A549 (cell line): ENCODE data around the gene AFAP1L2. TPM values are rescaled to one million over a fixed set of nuclear protein-coding genes. Genes with fewer than 3 reads are reported as not detected.

Experiments
- ATAC-seq, 2 experiments: fragments of 200-7000 bp in 1 of 2; fragments of >200 bp in 1 of 2; cut with Nextera tagmentation in 1 of 2; cut with Tn5 transposase in 1 of 2; 3 replicates each; pipeline versions ENCODE4 v1.8.0 to v1.9.1; 2018 to 2020; ENCODE audit warnings: mild to moderate bottlenecking in 1 of 2, moderate library complexity in 1 of 2
- CTCF ChIA-PET: fragments of 300-600 bp; sonication (Branson Sonifier 250); formaldehyde crosslinking; extraction: SDS; loops from one replicate; lab custom pipeline; 2021; ENCODE audit warnings: antibody characterized with exemption, inconsistent platforms; lab: Yijun Ruan, JAX
- POLR2A ChIA-PET: fragments of 350-600 bp; formaldehyde crosslinking; extraction: SDS; loops from one replicate; lab custom pipeline; 2021; ENCODE audit warnings: antibody characterized with exemption, inconsistent platforms; lab: Yijun Ruan, JAX
- DNase-seq, 2 experiments: peaks; one replicate each; pipeline versions ENCODE4 v3.0.0 to v3.0.0-alpha.2; 2011 to 2016; ENCODE audit warnings: low read depth in 1 of 2, low spot score in 1 of 2
- FAIRE-seq: peaks from 2 replicates; lab custom pipeline; 2011; peaks lifted over from hg19 to GRCh38; lab: Jason Lieb, UNC
- H3K27ac ChIP-seq, 2 experiments: fragments of >200 bp; sonication (Bioruptor Twin); formaldehyde crosslinking; 3 replicates each; pipeline ENCODE4 v1.5.1; 2016 to 2017
- H3K4me1 ChIP-seq: fragments of >200 bp; sonication (Bioruptor Twin); formaldehyde crosslinking; 3 replicates; pipeline ENCODE4 v1.6.1; 2016
- H3K4me2 ChIP-seq: fragments of >200 bp; sonication (Bioruptor Twin); formaldehyde crosslinking; 3 replicates; pipeline ENCODE4 v1.6.1; 2016
- H3K4me3 ChIP-seq: fragments of >200 bp; sonication (Bioruptor Twin); formaldehyde crosslinking; 3 replicates; pipeline ENCODE4 v1.5.1; 2016
- H3K9me3 ChIP-seq: fragments of >200 bp; sonication (Bioruptor Twin); formaldehyde crosslinking; 3 replicates; pipeline ENCODE4 v1.6.1; 2016
- BHLHE40 ChIP-seq: IDR thresholded peaks from 2 replicates; pipeline ENCODE4 v1.6.1; 2012; ENCODE audit warnings: low read depth, low read length, inconsistent platforms
- CBX8 ChIP-seq: fragments of 200-600 bp; sonication (generic); IDR thresholded peaks from 2 replicates; pipeline ENCODE4 v1.6.1; 2016
- EHF ChIP-seq: fragments of 250-450 bp; sonication (Bioruptor Pico); IDR thresholded peaks from 2 replicates; pipeline ENCODE4 v1.5.0; 2020; ENCODE audit warnings: mild to moderate bottlenecking
- ESRRA ChIP-seq: fragments of 150-350 bp; IDR thresholded peaks from 2 replicates; pipeline ENCODE4 v1.6.1; 2014; ENCODE audit warnings: mild to moderate bottlenecking, low read length, borderline replicate concordance
- FOSB ChIP-seq: fragments of 250-450 bp; sonication (Bioruptor Pico); IDR thresholded peaks from 2 replicates; pipeline ENCODE4 v1.5.0; 2020; ENCODE audit warnings: mild to moderate bottlenecking, moderate library complexity
- GATA3 ChIP-seq: IDR thresholded peaks from 2 replicates; pipeline ENCODE4 v1.6.1; 2012; ENCODE audit warnings: borderline replicate concordance
- HDAC2 ChIP-seq: fragments of 200-600 bp; sonication (generic); IDR thresholded peaks from 2 replicates; pipeline ENCODE4 v1.6.1; 2016
- HEYL ChIP-seq: fragments of 250-450 bp; sonication (Bioruptor Pico); IDR thresholded peaks from 2 replicates; pipeline ENCODE4 v1.8.0; 2021; ENCODE audit warnings: mild to moderate bottlenecking, moderate library complexity
- JUNB ChIP-seq: fragments of >200 bp; sonication (Bioruptor Twin); formaldehyde crosslinking; IDR thresholded peaks from 2 replicates; pipeline ENCODE4 v1.6.1; 2016
- KDM1A ChIP-seq: fragments of 200-600 bp; sonication (generic); IDR thresholded peaks from 2 replicates; pipeline ENCODE4 v1.6.1; 2016; ENCODE audit warnings: low read depth, mild to moderate bottlenecking
- MAFK ChIP-seq: fragments of 450-650 bp; IDR thresholded peaks from 2 replicates; pipeline ENCODE4 v1.6.1; 2014; ENCODE audit not compliant: partially characterized antibody
- NFE2L2 ChIP-seq: fragments of 150-350 bp; conservative IDR thresholded peaks from 2 replicates; pipeline ENCODE4 v1.6.1; 2014; ENCODE audit warnings: low read length
- NPAS2 ChIP-seq: fragments of 250-450 bp; sonication (Bioruptor Pico); IDR thresholded peaks from 2 replicates; pipeline ENCODE4 v1.8.0; 2022; ENCODE audit warnings: mild to moderate bottlenecking, moderate library complexity, borderline replicate concordance
- RNF2 ChIP-seq: fragments of 200-600 bp; sonication (generic); IDR thresholded peaks from 2 replicates; pipeline ENCODE4 v1.6.1; 2016; ENCODE audit warnings: low read depth, mild to moderate bottlenecking, antibody characterized with exemption, moderate library complexity, borderline replicate concordance
- SMC3 ChIP-seq: fragments of >200 bp; sonication (Bioruptor Twin); formaldehyde crosslinking; IDR thresholded peaks from 3 replicates; pipeline ENCODE4 v1.6.1; 2018; ENCODE audit warnings: inconsistent platforms
- SREBF2 ChIP-seq: fragments of 450-650 bp; IDR thresholded peaks from 2 replicates; pipeline ENCODE4 v1.6.1; 2014; ENCODE audit warnings: mild to moderate bottlenecking, moderate library complexity
- TP53 ChIP-seq: fragments of 250-450 bp; sonication (Bioruptor Pico); IDR thresholded peaks from 2 replicates; pipeline ENCODE4 v1.5.0; 2021; ENCODE audit warnings: mild to moderate bottlenecking, moderate library complexity
- ZNF302 ChIP-seq: fragments of 250-450 bp; sonication (Bioruptor Pico); IDR thresholded peaks from 2 replicates; pipeline ENCODE4 v1.9.0; 2021; ENCODE audit warnings: inconsistent platforms, mild to moderate bottlenecking, moderate library complexity
- WGBS: methylation state at CpG from one replicate; pipeline ENCODE4 v1.1.6; 2017; ENCODE audit errors: missing lambda C conversion rate; 5-methylcytosine and 5-hydroxymethylcytosine counted together
- polyA plus RNA-seq, 4 experiments: library from polyadenylated mRNA; depleted of rRNA in 3 of 4; stranded (reverse); fragments of >200 nt; fragmentation: RNase III in 1 of 4; extraction: RNeasy Plus Mini Kit Qiagen cat#74134 plus additional on column Dnase treatment in 1 of 4; gene quantifications; 2 replicates in 3 of 4; 3 replicates in 1 of 4; pipeline ENCODE4 v1.2.3, GENCODE V29; 2011 to 2017
- TF ChIP-seq, protein P1 (sequence below): IDR thresholded peaks from 2 replicates; pipeline ENCODE4 v1.6.1; 2012
- TF ChIP-seq, protein P2 (sequence below): fragments of 150-350 bp; IDR thresholded peaks from 2 replicates; pipeline ENCODE4 v1.6.1; 2014; ENCODE audit warnings: low read depth, mild to moderate bottlenecking, low read length
- TF ChIP-seq, protein P3 (sequence below): fragments of >200 bp; sonication (Bioruptor Twin); formaldehyde crosslinking; IDR thresholded peaks from 2 replicates; pipeline ENCODE4 v1.6.1; 2016
- TF ChIP-seq, protein P4 (sequence below): IDR thresholded peaks from 2 replicates; pipeline ENCODE4 v1.6.1; 2012
- TF ChIP-seq, protein P5 (sequence below): IDR thresholded peaks from 2 replicates; pipeline ENCODE4 v1.6.1; 2012; ENCODE audit warnings: low read depth, borderline replicate concordance
- TF ChIP-seq, protein P6 (sequence below): fragments of >200 bp; sonication (Bioruptor Twin); formaldehyde crosslinking; IDR thresholded peaks from 3 replicates; pipeline ENCODE4 v1.5.1; 2016

AFAP1L2 gene
- polyA plus RNA-seq, 2 of the 4 experiments (the other 2 are of a cell fraction): 19.6 to 27.3 TPM

DNA sequence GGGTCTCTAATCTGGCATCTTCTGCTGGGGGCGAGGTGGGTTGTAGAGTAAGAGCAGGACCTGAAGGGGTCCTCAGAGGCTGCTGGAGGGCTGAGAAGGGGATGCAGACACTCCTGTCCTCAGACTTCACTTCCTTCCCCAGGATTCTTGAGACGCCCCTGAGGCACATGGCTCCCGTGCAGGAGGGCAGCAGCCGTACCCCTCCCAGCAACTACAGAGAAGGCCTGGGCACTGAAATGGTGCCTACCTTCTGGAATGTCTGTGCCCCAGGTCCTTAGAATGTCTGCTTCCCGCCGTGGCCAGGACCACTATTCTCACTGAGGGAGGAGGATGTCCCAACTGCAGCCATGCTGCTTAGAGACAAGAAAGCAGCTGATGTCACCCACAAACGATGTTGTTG lies 113.2 kb downstream of the AFAP1L2 start (continued):
- TF ChIP-seq RNF2 (no peak), TP53 (no peak), EHF (no peak), FOSB (CRISPR knock-in tag) (no peak), CBX8 (no peak)
- TF ChIP-seq, protein P1, sequence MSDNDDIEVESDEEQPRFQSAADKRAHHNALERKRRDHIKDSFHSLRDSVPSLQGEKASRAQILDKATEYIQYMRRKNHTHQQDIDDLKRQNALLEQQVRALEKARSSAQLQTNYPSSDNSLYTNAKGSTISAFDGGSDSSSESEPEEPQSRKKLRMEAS: no peak

DNA sequence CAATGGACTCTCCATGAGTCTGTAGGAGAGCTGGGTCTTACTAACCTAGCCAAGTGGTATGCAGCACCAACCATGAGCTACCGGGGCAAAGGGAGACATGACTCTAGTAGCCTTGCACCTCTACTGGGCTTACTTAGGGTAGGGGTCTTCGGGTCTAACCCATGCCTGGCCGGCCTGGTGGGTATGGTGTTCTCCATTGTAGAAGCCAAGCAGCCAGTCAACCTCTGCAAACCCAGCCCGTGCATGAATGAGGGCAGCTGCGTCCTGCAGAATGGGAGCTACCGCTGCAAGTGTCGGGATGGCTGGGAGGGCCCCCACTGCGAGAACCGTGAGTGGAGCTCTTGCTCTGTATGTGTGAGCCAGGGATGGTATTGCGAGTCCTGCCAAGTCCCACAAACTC lies 114.3 kb downstream of the AFAP1L2 start:
- no peak for TF ChIP-seq HDAC2
- TF ChIP-seq, protein P2, sequence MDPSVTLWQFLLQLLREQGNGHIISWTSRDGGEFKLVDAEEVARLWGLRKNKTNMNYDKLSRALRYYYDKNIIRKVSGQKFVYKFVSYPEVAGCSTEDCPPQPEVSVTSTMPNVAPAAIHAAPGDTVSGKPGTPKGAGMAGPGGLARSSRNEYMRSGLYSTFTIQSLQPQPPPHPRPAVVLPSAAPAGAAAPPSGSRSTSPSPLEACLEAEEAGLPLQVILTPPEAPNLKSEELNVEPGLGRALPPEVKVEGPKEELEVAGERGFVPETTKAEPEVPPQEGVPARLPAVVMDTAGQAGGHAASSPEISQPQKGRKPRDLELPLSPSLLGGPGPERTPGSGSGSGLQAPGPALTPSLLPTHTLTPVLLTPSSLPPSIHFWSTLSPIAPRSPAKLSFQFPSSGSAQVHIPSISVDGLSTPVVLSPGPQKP: no peak
- no peak for TF ChIP-seq EHF
- TF ChIP-seq ZNF302 (CRISPR knock-in tag): no peak
- no peak for TF ChIP-seq SREBF2
- TF ChIP-seq, protein P3, sequence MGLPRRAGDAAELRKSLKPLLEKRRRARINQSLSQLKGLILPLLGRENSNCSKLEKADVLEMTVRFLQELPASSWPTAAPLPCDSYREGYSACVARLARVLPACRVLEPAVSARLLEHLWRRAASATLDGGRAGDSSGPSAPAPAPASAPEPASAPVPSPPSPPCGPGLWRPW: no peak
- TF ChIP-seq, protein P4, sequence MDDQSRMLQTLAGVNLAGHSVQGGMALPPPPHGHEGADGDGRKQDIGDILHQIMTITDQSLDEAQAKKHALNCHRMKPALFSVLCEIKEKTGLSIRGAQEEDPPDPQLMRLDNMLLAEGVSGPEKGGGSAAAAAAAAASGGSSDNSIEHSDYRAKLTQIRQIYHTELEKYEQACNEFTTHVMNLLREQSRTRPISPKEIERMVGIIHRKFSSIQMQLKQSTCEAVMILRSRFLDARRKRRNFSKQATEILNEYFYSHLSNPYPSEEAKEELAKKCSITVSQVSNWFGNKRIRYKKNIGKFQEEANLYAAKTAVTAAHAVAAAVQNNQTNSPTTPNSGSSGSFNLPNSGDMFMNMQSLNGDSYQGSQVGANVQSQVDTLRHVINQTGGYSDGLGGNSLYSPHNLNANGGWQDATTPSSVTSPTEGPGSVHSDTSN: no peak
- TF ChIP-seq, all 56 proteins: peak for 0
- Histone ChIP-seq H3K27ac (no peak overlapping the region), H3K4me2 (no peak overlapping the region), H3K4me1 (no peaks in the 10 kb centered on the region), H3K9me3 (no peaks in the 10 kb centered on the region; the same call in 2 of the 3 replicates), H3K4me3 (no peak overlapping the region)
- ChIA-PET CTCF (interaction anchor here (0.8 to 5.8 kb wide), 6 partner anchors 9 to 20 kb away, joined by 3 to 31 read pairs (median 5); no protein-coding TSS in a partner anchor), POLR2A (no interaction called here)
- no peak for FAIRE-seq
- WGBS: 85% methylated on average over 8 of the region's 10 CpGs
- ATAC-seq: no peak
- no peak for DNase-seq

DNA sequence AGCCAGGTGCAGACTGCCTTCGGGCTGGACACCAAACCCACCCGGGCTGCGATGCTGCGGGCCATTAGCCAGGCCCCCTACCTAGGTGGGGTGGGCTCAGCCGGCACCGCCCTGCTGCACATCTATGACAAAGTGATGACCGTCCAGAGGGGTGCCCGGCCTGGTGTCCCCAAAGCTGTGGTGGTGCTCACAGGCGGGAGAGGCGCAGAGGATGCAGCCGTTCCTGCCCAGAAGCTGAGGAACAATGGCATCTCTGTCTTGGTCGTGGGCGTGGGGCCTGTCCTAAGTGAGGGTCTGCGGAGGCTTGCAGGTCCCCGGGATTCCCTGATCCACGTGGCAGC lies 115.2 kb downstream of the AFAP1L2 start:
- TF ChIP-seq, protein P5, sequence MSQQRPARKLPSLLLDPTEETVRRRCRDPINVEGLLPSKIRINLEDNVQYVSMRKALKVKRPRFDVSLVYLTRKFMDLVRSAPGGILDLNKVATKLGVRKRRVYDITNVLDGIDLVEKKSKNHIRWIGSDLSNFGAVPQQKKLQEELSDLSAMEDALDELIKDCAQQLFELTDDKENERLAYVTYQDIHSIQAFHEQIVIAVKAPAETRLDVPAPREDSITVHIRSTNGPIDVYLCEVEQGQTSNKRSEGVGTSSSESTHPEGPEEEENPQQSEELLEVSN: no peak
- TF ChIP-seq KDM1A (no peak), RNF2 (no peak), NFE2L2 (no peak), SMC3 (no peak), HEYL (CRISPR knock-in tag) (no peak), GATA3 (no peak), BHLHE40 (no peak), HDAC2 (no peak), CBX8 (no peak), MAFK (no peak), JUNB (no peak), NPAS2 (no peak), ESRRA (no peak)
- TF ChIP-seq, protein P6, sequence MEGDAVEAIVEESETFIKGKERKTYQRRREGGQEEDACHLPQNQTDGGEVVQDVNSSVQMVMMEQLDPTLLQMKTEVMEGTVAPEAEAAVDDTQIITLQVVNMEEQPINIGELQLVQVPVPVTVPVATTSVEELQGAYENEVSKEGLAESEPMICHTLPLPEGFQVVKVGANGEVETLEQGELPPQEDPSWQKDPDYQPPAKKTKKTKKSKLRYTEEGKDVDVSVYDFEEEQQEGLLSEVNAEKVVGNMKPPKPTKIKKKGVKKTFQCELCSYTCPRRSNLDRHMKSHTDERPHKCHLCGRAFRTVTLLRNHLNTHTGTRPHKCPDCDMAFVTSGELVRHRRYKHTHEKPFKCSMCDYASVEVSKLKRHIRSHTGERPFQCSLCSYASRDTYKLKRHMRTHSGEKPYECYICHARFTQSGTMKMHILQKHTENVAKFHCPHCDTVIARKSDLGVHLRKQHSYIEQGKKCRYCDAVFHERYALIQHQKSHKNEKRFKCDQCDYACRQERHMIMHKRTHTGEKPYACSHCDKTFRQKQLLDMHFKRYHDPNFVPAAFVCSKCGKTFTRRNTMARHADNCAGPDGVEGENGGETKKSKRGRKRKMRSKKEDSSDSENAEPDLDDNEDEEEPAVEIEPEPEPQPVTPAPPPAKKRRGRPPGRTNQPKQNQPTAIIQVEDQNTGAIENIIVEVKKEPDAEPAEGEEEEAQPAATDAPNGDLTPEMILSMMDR: no peak
- TF ChIP-seq, protein P1: no peak
- TF ChIP-seq, protein P2: no peak
- TF ChIP-seq, all 56 proteins: peak for 0
- no peak overlapping the region for H3K4me3 ChIP-seq
- ChIA-PET CTCF (interaction anchor here (0.8 to 5.8 kb wide), 4 partner anchors 15 to 21 kb away, joined by 3 to 31 read pairs (median 6); no protein-coding TSS in a partner anchor), POLR2A (no interaction called here)
- H3K27ac ChIP-seq: no peak overlapping the region
- no peak for FAIRE-seq
- H3K9me3 ChIP-seq: no peaks in the 10 kb centered on the region
- no peak for DNase-seq
- no peak overlapping the region for H3K4me2 ChIP-seq
- WGBS: 83% methylated on average over 9 of the region's 16 CpGs
- no peak for ATAC-seq
- no peaks in the 10 kb centered on the region for H3K4me1 ChIP-seq
